Right ventricle myocardium inferior (tissue), 1 donor: ENCODE measurements around the gene LTBR. TPM values are rescaled to one million over a fixed set of nuclear protein-coding genes. Genes with fewer than 3 reads are reported as not detected.
"Not testable (repeated sequence)": the region's sequence is repeated elsewhere in the genome, so short reads cannot be mapped to it uniquely, and the experiment has no call there.

Experiments
- ATAC-seq: fragments of 200-7000 bp; cut with Tn5 transposase; one replicate; pipeline ENCODE4 v1.9.1; 2020; ENCODE audit warnings: mild to moderate bottlenecking, moderate library complexity
- DNase-seq: peaks from one replicate; pipeline ENCODE4 v3.0.0; 2021; ENCODE audit errors: missing footprints
- intact Hi-C: fragments of 100-400 bp; cut with DNase I; formaldehyde crosslinking; loops from one replicate; pipeline ENCODE4 v1.11.0; 2022
- total RNA-seq: library from RNA; stranded (reverse); fragmentation: NEBNext Ultra II Directional; extraction: Animal tissue kit (Norgen Biotek cat#: 25700); gene quantifications from one replicate; pipeline ENCODE4 v1.2.1, GENCODE V29; 2021
- donor health status: DM: no; HTN: yes; CAD: no; lungs with severe emphysema.

The LTBR gene
- total RNA-seq, 1 donor from 2014 or later, result 34.3 TPM

DNA sequence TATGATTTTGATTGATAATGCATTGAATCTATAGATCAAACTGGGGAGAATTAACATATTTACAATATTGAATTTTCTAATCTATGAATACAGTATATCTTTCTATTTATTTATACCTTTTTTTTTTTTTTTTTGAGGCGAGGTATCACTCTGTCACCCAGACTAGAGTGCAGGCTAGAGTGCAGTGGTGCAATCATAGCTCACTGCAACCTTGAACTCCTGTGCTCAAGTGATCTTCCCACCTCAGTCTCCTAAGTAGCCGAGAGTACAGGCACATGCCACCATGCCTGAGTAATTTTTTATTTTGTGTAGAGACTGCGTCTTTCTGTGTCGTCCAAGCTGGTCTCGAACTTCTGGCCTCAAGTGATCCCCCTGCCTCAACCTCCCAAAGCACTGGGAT, 20.4 kb downstream of the LTBR start:
- intact Hi-C loops, result no loop called here
- DNase-seq, result no peak
- no peak for ATAC-seq

DNA sequence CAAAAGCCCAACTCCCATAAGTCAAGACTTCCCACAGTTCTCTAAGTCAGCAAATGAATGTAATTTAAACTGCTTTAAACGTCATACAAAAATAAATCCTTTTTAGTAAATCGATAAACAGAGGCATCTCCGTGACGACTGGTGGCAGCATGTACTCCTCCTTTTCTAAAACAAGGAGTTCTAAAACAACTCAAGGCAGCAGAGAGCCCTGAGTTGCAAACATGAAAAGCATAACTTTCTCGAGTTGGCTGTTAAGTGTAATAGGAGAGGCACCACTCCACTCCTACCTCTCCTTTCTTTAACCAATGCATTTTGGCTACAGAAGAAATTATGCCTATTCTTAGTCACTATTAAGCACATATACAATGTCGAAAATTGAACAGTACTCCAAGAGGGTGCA, 22.0 kb downstream of the LTBR start:
- ATAC-seq (no peak), DNase-seq (no peak)
- intact Hi-C loops, result no loop called here

DNA sequence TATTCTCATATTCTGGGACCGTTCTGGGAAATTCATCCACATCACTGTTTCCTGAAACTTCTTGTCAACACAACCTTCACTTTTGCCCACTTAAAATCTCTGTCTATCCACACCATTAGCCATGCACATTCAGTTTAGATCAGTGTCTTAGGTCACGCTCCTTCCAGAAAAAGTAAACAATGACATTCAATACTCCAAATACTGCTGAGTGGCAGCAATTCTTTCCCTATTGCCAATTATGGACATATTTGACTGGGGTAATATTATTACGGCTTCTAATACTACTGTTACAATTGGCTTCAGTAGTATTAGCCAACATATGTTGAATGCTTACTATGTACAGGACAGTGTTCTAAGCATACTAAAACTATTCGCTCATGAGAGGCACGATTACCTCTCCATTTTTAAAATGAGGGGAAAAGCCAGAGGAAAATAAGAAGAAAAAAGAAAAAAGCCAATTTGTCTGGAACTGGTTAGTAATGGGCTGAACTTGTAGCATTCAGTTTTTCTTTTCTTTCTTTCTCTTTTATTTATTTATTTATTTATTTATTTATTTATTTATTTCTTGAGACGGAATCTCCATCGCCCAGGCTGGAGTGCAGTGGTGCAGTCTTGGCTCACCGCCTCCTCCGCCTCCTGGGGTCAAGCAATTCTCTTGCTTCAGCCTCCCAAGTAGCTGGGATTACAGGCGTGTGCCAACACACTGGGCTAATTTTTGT, 23.4 kb downstream of the LTBR start:
- DNase-seq (no peak), ATAC-seq (no peak)
- intact Hi-C loops, result no loop called here

- ATAC-seq (peak; percentile 56), DNase-seq (no peak)
- intact Hi-C loops, result no loop called here
Measured at GRCh38 chr12:6416596-6416995, 32.6 kb downstream of the LTBR start.

- ATAC-seq (no peak), DNase-seq (no peak)
- intact Hi-C loops, result no loop called here
Measured at GRCh38 chr12:6418796-6419195, 34.8 kb downstream of the LTBR start.

DNA sequence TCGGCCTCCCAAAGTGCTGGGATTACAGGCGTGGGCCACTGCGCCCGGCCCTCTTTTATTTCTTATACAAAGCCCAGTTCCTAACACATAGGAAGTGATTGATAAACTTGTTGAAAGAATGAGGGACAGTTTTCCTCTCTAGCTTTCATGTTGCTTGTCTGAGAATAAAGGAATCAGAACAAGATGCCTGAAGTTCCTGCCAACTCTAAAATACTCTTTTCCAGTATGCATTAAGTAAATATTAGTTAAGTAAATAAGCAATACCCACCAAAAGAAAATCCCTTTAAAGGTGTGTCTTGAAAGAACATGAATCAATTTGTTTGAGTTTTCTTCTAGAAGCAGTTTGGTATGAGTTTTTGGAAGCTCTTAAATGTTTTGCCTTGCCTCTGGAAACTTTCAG, 36.4 kb downstream of the LTBR start:
- no peak for DNase-seq
- intact Hi-C loops, result loop anchor here (5.0 kb wide), 2 partner anchors 117 to 132 kb away; no protein-coding TSS in a partner anchor
- ATAC-seq, result no peak

- intact Hi-C loops, result loop anchor here (1.0 to 5.0 kb wide), 3 partner anchors 42 to 129 kb away; no protein-coding TSS in a partner anchor
- DNase-seq (peak; percentile 92), ATAC-seq (peak; percentile 98)
Measured at GRCh38 chr12:6423267-6424007, 39.5 kb downstream of the LTBR start.

DNA sequence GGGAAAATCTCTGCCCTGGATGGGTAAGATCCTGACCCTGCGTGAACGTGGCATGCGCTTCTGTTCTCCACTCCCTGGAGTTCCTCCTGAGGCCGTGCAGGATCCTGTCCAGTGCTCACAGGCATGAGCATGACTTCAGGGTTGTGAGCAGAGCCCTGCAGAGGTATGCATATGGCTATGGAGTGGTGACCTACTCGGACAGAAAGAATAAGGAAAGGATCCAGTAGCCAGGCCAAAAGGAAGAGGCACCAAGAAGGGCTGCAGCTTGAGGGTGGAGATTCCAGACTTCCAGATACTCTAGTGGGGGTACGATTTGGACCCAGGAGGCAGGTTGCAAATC, 40.0 kb downstream of the LTBR start:
- ATAC-seq (peak; percentile 7), DNase-seq (no peak)
- intact Hi-C loops, result loop anchor here (5.0 kb wide), 2 partner anchors 113 to 128 kb away; no protein-coding TSS in a partner anchor

GRCh38 chr12:6424866-6425265, 40.9 kb downstream of the LTBR start:
- ATAC-seq, result no peak
- intact Hi-C loops, result loop anchor here (5.0 kb wide), 2 partner anchors 112 to 127 kb away; no protein-coding TSS in a partner anchor

GRCh38 chr12:6425590-6426531, 41.9 kb downstream of the LTBR start:
- DNase-seq, result no peak

More at GRCh38 chr12:6424866-6425265, 40.9 kb downstream of the LTBR start:
- DNase-seq, result no peak

DNA sequence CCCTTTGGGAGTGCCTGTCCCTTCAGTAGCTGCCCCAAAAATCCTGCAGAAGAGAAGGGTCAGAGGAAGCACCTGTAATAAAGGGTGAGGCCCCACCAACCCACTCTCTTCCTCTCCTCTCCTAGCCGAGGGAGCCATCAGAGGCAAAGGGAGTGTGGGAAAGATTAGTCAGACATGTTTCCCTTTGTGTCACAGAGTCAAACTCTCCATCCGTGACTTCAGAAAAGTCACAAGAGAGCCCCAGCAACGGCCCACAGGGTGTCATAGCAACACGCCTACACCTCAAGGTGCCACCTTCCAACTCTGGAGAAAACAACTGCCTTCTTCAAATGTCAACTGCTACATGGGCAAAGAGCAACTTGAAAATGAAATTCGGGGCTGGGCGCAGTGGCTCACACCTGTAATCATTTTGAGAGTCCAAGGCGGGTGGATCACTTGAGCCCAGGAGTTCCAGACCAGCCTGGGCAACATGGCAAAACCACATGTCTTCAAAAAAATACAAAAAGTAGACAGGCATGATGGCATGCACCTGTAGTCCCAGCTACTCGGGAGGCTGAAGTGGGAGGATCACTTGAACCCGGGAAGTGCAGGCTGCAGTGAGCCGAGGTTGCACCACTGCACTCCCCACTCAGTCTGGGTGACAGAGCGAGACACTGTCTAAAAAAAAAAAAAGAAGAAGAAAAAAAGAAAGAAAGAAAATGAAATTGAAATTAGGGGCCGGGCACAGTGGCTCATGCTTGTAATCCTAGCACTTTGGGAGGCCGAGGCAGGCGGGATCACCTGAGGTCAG, 43.1 kb downstream of the LTBR start:
- intact Hi-C loops, result no loop called here
- ATAC-seq (no peak), DNase-seq (no peak)

More at GRCh38 chr12:6425590-6426531, 41.9 kb downstream of the LTBR start:
- intact Hi-C loops, result no loop called here
- no peak for ATAC-seq

DNA sequence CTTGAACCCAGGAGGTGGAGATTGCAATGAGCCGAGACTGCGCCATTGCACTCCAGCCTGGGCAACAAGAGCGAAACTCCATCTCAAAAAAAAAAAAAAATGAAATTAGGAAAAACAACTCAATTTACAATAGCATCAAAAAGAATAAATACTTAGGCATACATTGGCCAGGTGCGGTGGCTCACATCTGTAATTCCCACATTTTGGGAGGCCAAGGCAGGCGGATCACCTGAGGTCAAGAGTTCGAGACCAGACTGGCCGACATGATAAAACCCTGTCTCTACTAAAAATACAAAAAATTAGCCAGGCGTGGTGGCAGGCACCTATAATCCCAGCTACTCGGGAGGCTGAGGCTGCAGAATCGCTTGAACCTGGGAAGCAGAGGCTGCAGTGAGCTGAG, 43.8 kb downstream of the LTBR start:
- ATAC-seq, DNase-seq, intact Hi-C loops: not testable (repeated sequence)

DNA sequence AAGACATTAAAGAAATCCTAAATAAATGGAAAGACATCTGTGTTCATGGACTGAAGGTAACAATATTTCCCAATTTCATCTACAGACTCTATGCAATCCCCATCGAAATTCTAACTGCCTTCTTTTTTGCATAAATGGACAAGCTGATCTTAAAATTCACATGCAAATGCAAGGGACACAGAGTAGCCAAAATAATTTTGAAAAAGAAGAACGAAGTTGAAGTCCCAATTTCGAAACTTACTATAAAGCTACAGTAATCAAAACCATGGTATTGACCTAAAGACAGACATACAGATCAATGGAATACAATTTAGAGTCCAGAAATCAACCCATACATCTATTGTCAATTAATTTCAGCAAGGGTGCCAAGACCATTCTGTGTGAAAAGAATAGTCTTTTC, 44.4 kb downstream of the LTBR start:
- ATAC-seq (no peak), DNase-seq (no peak)
- intact Hi-C loops, result no loop called here

DNA sequence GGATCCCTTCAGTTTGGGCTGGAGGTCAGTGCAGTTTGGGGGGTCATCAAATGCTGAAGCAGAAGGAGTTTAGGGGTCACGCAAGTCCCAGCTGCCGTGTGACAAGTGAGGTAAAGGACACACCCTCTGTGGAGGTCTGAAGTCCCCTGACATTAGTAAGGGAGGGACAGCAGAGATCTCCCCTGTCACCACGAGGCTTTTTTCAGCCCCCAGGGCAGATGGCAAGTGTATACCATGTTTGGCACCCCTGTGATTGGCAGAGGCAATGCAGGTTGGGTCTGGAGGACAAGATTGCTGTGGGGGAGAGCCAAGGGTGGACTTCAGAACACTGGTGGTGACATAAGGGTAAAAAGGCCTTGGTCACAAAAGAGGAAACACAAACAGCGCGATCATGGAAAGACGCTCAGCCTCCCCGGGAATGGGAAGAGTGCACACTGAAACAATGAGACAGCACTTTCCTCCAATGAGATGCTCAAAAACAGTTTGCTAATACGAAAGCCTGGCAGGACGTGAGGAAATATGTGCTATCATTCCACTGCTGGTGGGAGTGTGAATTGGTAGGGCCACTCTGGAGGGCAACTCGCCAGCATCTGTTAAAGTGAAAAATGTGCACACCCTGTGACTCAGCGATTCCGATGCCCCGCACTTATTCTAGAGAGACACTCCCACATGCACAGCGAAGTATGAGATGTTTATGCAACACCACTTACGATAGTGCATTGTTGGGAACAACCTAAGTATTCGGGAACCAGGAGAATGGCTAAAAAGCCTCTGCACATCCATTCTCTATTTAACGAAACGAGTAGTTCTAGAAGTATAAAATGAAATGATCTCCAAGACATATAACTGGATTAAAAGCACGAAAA, 46.4 kb downstream of the LTBR start:
- intact Hi-C loops, result no loop called here

DNA sequence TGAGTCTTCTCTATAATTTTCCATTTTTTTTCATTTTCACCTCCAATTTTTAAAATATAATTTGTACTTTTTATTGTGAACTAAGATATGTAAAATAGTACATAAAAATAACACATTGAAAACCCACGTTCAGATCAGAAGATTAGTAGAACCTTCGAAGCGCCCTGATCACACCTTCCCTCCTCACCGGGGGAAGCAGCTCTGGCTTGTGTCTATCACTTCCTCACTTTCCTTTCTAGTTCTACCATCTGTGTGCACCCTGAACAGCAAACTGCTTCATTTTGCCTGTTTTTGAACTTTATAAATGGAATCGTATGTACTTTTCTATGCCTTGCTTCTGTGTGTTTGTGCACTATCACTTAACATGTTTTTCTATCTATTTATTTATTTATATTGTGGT, 49.0 kb downstream of the LTBR start:
- DNase-seq, result no peak
- ATAC-seq, result no peak
- intact Hi-C loops, result no loop called here

More for the DNA sequence above, 46.4 kb downstream of the LTBR start:
- DNase-seq, result peak; percentile 85
- ATAC-seq, result peak; percentile 86

DNA sequence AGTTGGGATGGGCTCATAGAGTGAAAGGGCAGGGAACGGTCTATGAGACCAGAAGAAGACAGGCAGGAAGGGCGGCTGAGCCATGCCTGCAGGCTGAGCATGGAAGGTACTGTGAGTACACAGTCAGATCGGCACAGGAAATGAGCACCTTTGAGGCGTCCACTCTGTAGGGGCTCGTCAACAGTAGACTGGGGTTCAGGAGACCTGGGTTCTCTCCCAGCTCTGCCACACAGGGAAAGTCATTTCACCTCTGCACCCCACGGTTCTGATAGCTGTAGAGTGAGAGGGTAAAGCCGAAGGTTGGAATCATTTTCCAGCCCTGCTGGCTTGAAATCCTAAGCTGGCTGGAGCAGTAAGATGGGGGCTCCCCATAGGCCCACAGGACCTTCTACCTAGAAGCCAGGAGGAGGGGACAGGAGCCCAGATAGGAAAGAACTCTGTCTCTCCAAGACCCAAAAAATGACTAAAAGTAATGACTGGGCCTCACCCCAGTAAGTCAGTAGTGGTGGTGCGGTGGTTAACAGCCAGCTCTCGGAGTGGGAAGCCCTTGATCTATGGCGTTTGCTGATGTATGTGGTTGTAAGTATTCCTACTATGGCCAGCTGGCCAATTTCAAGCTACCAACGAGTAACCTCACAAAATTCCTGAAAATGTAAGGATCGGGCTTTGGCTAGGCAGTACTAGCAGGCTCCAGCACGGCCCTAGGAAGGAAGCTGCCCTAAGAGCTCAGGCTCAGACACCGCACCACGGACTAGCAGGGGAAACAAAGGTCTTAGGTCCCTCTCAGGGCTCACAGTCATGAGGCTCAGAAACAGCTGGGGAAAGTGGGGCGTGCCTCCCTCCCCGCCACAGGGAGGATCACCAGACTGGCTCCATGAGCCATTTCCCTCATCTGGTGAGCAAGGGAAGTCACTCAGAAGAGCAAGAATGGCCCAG, 50.5 kb downstream of the LTBR start:
- intact Hi-C loops, result no loop called here
- no peak for ATAC-seq
- no peak for DNase-seq
